WTC11 (cell line): ENCODE measurements around the gene SMAD2. TPM values are rescaled to one million over a fixed set of nuclear protein-coding genes. Genes with fewer than 3 reads are reported as not detected.

Source experiments
- ATAC-seq: fragments of 200-7000 bp; cut with Tn5 transposase; 2 replicates; pipeline ENCODE4 v1.10.0; 2021; ENCODE audit warnings: mild to moderate bottlenecking, moderate library complexity
- CTCF ChIA-PET: fragments of 300-600 bp; sonication (Branson Sonifier 250); formaldehyde crosslinking; loops from one replicate; lab custom pipeline; 2021; ENCODE audit warnings: antibody characterized with exemption; lab: Charles Lee
- POLR2A ChIA-PET: fragments of 350-600 bp; sonication (Branson Sonifier 250); formaldehyde crosslinking; loops from one replicate; lab custom pipeline; 2021; ENCODE audit warnings: antibody characterized with exemption; lab: Charles Lee
- DNase-seq: peaks from one replicate; pipeline ENCODE4 v3.0.0; 2021; ENCODE audit warnings: low spot score
- H3K27ac Mint-ChIP-seq: 2 replicates; pipeline ENCODE4 v1.8.0; 2021; ENCODE audit warnings: mixed read lengths
- H3K27me3 Mint-ChIP-seq: 2 replicates; pipeline ENCODE4 v1.8.0; 2021; ENCODE audit warnings: low read depth, mild to moderate bottlenecking, moderate library complexity, mixed read lengths
- H3K36me3 Mint-ChIP-seq: 2 replicates; pipeline ENCODE4 v1.8.0; 2021; ENCODE audit warnings: mixed read lengths
- H3K4me1 Mint-ChIP-seq: 2 replicates; pipeline ENCODE4 v1.8.0; 2022; ENCODE audit warnings: mixed read lengths
- H3K4me3 Mint-ChIP-seq: 2 replicates; pipeline ENCODE4 v1.8.0; 2021; ENCODE audit warnings: mild to moderate bottlenecking, moderate library complexity, mixed read lengths
- H3K9me3 Mint-ChIP-seq: 2 replicates; pipeline ENCODE4 v1.8.0; 2021; ENCODE audit warnings: mixed read lengths
- CBFB ChIP-seq: sonication (generic); formaldehyde crosslinking; IDR thresholded peaks from 2 replicates; pipeline ENCODE4 v1.8.1; 2022; ENCODE audit warnings: mild to moderate bottlenecking, low read depth, missing genetic modification reagents
- FOXK1 ChIP-seq: sonication (generic); formaldehyde crosslinking; IDR thresholded peaks from 2 replicates; pipeline ENCODE4 v1.8.0; 2022; ENCODE audit warnings: mild to moderate bottlenecking, moderate library complexity, missing genetic modification reagents
- GABPB1 ChIP-seq: sonication (generic); formaldehyde crosslinking; IDR thresholded peaks from 2 replicates; pipeline ENCODE4 v1.8.1; 2023; ENCODE audit warnings: mild to moderate bottlenecking, missing genetic modification reagents
- JAZF1 ChIP-seq: fragments of 250-450 bp; sonication (Bioruptor Pico); IDR thresholded peaks from 2 replicates; pipeline ENCODE4 v1.9.0; 2021; ENCODE audit warnings: moderate library complexity, mild to moderate bottlenecking, inconsistent platforms
- JUN ChIP-seq: sonication (generic); formaldehyde crosslinking; IDR thresholded peaks from 2 replicates; pipeline ENCODE4 v1.8.0; 2023; ENCODE audit warnings: mild to moderate bottlenecking, missing genetic modification reagents
- RORB ChIP-seq: fragments of 250-450 bp; sonication (Bioruptor Pico); IDR thresholded peaks from 2 replicates; pipeline ENCODE4 v1.9.0; 2021; ENCODE audit warnings: mild to moderate bottlenecking
- total RNA-seq: library from RNA; stranded (reverse); gene quantifications from 3 replicates; pipeline ENCODE4 v1.2.3, GENCODE V29; 2021
- TF ChIP-seq, protein P1 (sequence below): sonication (generic); formaldehyde crosslinking; IDR thresholded peaks from 2 replicates; pipeline ENCODE4 v1.8.0; 2023; ENCODE audit warnings: mild to moderate bottlenecking, missing genetic modification reagents
- TF ChIP-seq, protein P2 (sequence below): sonication (generic); formaldehyde crosslinking; IDR thresholded peaks from 2 replicates; pipeline ENCODE4 v1.8.1; 2023; ENCODE audit warnings: mild to moderate bottlenecking, missing genetic modification reagents
- TF ChIP-seq, protein P3 (sequence below): fragments of 250-450 bp; sonication (Bioruptor Pico); IDR thresholded peaks from 2 replicates; pipeline ENCODE4 v1.9.0; 2021; ENCODE audit warnings: mild to moderate bottlenecking
- TF ChIP-seq, protein P4 (sequence below): sonication (generic); formaldehyde crosslinking; IDR thresholded peaks from 2 replicates; pipeline ENCODE4 v1.8.0; 2022; ENCODE audit warnings: mild to moderate bottlenecking, missing genetic modification reagents
- TF ChIP-seq, protein P5 (sequence below): sonication (generic); formaldehyde crosslinking; IDR thresholded peaks from 2 replicates; pipeline ENCODE4 v1.8.1; 2023; ENCODE audit warnings: mild to moderate bottlenecking, missing genetic modification reagents, borderline replicate concordance

The SMAD2 gene
- total RNA-seq, 1 experiment from 2014 or later: 104 TPM

GRCh38 chr18:47975105-47975504, 44.6 kb upstream of the SMAD2 start (continued):
- TF ChIP-seq, protein P1, sequence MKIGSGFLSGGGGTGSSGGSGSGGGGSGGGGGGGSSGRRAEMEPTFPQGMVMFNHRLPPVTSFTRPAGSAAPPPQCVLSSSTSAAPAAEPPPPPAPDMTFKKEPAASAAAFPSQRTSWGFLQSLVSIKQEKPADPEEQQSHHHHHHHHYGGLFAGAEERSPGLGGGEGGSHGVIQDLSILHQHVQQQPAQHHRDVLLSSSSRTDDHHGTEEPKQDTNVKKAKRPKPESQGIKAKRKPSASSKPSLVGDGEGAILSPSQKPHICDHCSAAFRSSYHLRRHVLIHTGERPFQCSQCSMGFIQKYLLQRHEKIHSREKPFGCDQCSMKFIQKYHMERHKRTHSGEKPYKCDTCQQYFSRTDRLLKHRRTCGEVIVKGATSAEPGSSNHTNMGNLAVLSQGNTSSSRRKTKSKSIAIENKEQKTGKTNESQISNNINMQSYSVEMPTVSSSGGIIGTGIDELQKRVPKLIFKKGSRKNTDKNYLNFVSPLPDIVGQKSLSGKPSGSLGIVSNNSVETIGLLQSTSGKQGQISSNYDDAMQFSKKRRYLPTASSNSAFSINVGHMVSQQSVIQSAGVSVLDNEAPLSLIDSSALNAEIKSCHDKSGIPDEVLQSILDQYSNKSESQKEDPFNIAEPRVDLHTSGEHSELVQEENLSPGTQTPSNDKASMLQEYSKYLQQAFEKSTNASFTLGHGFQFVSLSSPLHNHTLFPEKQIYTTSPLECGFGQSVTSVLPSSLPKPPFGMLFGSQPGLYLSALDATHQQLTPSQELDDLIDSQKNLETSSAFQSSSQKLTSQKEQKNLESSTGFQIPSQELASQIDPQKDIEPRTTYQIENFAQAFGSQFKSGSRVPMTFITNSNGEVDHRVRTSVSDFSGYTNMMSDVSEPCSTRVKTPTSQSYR (CRISPR knock-in tag): no peak
- TF ChIP-seq JAZF1 (CRISPR knock-in tag) (no peak), GABPB1 (CRISPR knock-in tag) (no peak), FOXK1 (no peak), JUN (CRISPR knock-in tag) (no peak), RORB (CRISPR knock-in tag) (no peak)
- TF ChIP-seq, protein P2, sequence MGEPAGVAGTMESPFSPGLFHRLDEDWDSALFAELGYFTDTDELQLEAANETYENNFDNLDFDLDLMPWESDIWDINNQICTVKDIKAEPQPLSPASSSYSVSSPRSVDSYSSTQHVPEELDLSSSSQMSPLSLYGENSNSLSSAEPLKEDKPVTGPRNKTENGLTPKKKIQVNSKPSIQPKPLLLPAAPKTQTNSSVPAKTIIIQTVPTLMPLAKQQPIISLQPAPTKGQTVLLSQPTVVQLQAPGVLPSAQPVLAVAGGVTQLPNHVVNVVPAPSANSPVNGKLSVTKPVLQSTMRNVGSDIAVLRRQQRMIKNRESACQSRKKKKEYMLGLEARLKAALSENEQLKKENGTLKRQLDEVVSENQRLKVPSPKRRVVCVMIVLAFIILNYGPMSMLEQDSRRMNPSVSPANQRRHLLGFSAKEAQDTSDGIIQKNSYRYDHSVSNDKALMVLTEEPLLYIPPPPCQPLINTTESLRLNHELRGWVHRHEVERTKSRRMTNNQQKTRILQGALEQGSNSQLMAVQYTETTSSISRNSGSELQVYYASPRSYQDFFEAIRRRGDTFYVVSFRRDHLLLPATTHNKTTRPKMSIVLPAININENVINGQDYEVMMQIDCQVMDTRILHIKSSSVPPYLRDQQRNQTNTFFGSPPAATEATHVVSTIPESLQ (CRISPR knock-in tag): no peak
- TF ChIP-seq, protein P3, sequence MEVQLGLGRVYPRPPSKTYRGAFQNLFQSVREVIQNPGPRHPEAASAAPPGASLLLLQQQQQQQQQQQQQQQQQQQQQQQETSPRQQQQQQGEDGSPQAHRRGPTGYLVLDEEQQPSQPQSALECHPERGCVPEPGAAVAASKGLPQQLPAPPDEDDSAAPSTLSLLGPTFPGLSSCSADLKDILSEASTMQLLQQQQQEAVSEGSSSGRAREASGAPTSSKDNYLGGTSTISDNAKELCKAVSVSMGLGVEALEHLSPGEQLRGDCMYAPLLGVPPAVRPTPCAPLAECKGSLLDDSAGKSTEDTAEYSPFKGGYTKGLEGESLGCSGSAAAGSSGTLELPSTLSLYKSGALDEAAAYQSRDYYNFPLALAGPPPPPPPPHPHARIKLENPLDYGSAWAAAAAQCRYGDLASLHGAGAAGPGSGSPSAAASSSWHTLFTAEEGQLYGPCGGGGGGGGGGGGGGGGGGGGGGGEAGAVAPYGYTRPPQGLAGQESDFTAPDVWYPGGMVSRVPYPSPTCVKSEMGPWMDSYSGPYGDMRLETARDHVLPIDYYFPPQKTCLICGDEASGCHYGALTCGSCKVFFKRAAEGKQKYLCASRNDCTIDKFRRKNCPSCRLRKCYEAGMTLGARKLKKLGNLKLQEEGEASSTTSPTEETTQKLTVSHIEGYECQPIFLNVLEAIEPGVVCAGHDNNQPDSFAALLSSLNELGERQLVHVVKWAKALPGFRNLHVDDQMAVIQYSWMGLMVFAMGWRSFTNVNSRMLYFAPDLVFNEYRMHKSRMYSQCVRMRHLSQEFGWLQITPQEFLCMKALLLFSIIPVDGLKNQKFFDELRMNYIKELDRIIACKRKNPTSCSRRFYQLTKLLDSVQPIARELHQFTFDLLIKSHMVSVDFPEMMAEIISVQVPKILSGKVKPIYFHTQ (CRISPR knock-in tag): no peak
- TF ChIP-seq, protein P4, sequence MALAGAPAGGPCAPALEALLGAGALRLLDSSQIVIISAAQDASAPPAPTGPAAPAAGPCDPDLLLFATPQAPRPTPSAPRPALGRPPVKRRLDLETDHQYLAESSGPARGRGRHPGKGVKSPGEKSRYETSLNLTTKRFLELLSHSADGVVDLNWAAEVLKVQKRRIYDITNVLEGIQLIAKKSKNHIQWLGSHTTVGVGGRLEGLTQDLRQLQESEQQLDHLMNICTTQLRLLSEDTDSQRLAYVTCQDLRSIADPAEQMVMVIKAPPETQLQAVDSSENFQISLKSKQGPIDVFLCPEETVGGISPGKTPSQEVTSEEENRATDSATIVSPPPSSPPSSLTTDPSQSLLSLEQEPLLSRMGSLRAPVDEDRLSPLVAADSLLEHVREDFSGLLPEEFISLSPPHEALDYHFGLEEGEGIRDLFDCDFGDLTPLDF: no peak

DNA sequence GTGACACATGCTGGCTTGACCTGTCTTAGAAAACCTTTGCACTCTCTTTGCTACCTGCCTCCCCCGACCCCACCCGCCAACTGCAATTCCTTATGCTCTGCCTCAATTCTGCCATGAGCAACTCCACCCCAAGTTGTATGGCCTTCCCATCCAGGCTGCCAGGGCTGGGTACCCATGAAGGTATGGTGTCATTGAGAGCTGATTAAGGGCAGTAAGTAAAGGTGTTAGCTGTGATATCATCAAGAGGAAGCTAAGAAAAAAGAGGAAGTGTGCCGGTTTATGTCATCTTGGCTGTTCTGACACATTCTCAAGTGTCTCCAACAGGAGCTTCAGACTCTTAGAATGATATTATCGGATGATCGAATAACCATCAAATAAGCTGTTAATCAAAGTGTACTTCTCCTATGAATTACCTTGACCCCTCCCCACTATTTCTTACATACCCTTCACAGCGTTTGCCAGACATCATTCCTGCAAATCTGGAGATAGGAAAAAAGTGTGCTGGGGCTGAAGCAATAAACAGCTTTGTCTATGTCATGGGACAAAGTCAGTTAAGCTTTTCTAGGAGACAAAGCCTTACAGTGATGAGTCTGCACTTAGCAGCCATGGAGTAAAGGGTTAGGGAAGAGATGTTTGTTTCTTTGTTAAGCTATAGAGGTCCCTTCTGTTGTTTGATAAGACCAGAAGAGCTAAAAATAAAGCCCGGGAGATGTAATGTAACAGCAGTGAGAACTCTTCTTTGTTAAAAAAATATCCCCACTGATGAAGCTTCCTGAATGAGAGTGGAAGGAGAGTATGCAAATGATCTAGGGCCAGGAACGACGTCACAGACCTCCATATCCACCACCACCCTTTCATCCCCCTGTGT, 40.4 kb upstream of the SMAD2 start:
- H3K9me3 Mint-ChIP-seq: peaks cover 17% of the 10 kb centered on the region
- ChIA-PET CTCF (interaction anchor here (0.5 to 5.7 kb wide), 3 partner anchors 27 to 47 kb away, joined by 6 to 30 read pairs (median 8); no protein-coding TSS in a partner anchor), POLR2A (no interaction called here)
- H3K27ac Mint-ChIP-seq: no peak overlapping the region
- H3K4me3 Mint-ChIP-seq: no peak overlapping the region
- H3K36me3 Mint-ChIP-seq: peaks cover 18% of the 10 kb centered on the region
- H3K4me1 Mint-ChIP-seq: peaks cover 58% of the 10 kb centered on the region
- H3K27me3 Mint-ChIP-seq: peaks cover 3% of the 10 kb centered on the region; the same call in 1 of the 2 replicates
- DNase-seq (no peak), ATAC-seq (no peak)
- no peak for TF ChIP-seq CBFB
- TF ChIP-seq, protein P5, sequence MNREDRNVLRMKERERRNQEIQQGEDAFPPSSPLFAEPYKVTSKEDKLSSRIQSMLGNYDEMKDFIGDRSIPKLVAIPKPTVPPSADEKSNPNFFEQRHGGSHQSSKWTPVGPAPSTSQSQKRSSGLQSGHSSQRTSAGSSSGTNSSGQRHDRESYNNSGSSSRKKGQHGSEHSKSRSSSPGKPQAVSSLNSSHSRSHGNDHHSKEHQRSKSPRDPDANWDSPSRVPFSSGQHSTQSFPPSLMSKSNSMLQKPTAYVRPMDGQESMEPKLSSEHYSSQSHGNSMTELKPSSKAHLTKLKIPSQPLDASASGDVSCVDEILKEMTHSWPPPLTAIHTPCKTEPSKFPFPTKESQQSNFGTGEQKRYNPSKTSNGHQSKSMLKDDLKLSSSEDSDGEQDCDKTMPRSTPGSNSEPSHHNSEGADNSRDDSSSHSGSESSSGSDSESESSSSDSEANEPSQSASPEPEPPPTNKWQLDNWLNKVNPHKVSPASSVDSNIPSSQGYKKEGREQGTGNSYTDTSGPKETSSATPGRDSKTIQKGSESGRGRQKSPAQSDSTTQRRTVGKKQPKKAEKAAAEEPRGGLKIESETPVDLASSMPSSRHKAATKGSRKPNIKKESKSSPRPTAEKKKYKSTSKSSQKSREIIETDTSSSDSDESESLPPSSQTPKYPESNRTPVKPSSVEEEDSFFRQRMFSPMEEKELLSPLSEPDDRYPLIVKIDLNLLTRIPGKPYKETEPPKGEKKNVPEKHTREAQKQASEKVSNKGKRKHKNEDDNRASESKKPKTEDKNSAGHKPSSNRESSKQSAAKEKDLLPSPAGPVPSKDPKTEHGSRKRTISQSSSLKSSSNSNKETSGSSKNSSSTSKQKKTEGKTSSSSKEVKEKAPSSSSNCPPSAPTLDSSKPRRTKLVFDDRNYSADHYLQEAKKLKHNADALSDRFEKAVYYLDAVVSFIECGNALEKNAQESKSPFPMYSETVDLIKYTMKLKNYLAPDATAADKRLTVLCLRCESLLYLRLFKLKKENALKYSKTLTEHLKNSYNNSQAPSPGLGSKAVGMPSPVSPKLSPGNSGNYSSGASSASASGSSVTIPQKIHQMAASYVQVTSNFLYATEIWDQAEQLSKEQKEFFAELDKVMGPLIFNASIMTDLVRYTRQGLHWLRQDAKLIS (CRISPR knock-in tag): no peak
